Activated CD4-positive, CD25-positive, alpha-beta regulatory T cell treated with anti-CD3 and anti-CD28 coated beads, Interleukin-2, amount 50 U/mL, for 24 hours (primary cell): ENCODE results near the gene PTN.
"Not testable (repeated sequence)": the region's sequence is repeated elsewhere in the genome, so short reads cannot be mapped to it uniquely, and the experiment has no call there.

Experiments
- ATAC-seq, 2 donors: fragments of 150-1000 bp; cut with Tn5 transposase; one replicate each; pipeline ENCODE4 v1.10.0; 2021; ENCODE audit warnings: mild to moderate bottlenecking in 1 of 2, moderate library complexity in 1 of 2

PTN gene

GRCh38 chr7:137324796-137325696 is 18.5 kb downstream of the PTN start:
- no peak for ATAC-seq

- ATAC-seq, result no peak
Observed at GRCh38 chr7:137316648-137317353, 26.7 kb downstream of the PTN start.

- ATAC-seq, result no peak
Observed at GRCh38 chr7:137313201-137313600, 30.3 kb downstream of the PTN start.

GRCh38 chr7:137306748-137307147 is 36.8 kb downstream of the PTN start:
- no peak for ATAC-seq

GRCh38 chr7:137305901-137306621 is 37.5 kb downstream of the PTN start:
- no peak for ATAC-seq

DNA sequence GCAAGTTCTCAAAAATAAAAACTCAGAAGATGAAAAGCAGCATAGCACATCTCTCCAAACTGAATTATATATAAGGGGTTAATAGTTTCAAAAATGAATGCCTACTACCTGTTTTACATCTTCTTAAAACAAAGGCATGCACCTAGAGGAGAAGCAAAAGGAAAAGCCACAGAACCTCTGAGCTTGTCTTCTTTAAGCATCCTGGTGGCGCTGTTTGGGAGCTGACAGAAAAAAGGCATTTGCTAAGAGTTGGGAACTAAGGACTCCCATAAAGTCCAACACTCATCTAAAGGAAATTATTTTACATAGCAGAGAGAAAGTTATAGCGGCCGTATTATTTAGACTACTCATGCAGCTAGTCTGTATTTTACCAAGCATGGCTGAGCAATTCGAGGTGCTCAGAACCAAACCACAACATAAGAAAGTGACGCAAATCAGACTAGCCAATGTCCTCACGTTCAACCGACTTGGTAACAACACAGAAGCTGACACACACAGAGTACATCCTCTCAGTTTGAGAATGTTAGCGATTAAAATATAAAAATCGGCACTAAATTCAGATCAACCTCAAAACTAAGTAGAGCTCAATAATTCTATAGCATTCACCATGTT is 38.8 kb downstream of the PTN start:
- ATAC-seq, result no peak

DNA sequence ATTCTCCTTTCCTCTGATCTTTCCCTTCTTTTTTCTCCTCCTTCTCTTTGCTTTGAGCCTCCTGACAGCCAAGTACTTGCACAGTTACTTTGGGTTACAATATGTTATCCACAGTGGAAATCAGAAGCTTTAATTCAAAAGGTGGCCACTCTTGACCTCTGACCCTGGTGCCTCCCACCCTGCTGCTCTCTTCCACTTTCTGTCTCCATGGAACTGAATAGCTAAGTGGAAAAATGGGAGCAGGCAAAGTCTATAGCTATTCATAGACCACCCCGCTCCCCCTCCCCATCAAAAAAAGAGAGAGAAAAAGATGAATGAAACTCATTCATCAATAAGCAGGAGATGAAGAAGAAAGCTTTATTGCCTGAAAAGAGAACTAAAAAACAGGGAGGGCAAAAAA is 39.4 kb downstream of the PTN start:
- ATAC-seq, result no peak

DNA sequence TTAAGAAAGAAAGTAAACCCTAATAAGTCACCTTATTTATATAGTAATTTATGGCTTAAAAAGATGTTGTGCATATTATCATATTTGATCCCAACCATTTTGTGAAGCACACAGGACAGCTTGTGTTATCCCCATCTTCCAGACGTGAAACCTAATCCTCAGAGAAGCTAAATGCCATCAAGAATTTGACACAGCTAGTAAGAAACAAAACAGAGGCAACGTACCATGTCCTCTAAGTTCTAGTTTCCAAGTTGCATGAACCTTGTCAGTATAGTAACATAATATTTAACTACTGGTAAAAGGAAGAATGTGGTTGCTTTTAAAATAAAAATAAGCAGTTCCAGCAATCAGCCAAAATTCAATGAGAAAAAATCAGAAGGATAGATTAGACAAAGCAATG is 41.5 kb downstream of the PTN start:
- no peak for ATAC-seq

DNA sequence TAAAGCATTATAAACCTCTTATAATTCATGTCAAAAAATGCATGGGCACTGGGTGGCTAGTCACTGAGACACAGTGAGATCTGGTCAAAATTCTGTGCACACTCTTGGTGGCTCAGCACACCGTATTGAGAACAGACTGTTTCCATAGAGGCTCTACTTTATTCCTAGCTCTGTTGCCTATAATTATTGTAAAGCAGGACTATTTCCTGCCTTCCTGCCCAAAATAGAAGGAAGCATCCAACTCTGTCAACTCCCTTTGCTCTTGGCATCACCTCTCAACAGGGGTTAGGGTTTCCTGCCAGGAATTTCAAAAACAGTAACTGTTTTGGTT is 45.1 kb downstream of the PTN start:
- no peak for ATAC-seq

DNA sequence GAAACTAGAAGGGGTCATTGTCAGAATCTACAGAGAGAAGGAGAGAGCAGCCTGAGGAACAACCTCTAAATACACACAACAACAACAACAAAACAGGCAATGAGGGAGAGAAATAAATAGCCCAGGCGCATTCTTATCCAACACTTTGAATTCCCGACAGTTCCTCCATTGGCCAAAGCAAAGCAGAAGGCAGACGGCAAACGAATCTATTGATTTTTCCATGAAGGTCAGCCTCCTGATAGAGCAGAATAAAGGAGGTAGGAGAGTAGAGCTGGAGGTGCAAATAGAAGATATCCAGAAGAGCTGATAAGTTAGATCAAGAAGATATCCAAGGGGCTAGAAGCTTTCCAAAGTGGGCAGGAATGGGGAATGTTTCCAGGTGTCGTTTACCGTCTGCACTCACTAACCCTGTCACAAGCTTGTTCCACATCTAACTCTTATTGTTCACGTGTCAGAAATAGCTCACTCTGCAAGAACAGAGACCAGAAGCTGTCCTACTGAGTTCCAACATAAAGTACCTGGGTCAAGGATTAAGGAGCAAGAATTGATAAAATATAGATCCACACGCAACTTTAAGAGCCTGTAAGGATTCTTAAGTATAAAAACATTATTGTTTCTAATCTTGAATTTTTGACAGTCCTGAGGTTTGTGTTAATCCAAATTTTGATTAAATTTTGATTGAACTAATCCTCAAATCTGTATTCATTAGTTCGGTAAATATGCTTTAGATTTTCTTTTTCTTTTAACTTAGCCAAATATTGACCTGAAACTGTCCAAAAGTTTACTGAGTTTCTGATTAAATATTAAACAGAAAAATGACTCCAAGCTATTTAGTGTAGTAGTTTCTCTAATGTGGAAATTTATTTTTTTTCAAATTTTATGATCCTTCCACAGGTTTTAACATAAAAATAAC is 45.7 kb downstream of the PTN start:
- no peak for ATAC-seq

DNA sequence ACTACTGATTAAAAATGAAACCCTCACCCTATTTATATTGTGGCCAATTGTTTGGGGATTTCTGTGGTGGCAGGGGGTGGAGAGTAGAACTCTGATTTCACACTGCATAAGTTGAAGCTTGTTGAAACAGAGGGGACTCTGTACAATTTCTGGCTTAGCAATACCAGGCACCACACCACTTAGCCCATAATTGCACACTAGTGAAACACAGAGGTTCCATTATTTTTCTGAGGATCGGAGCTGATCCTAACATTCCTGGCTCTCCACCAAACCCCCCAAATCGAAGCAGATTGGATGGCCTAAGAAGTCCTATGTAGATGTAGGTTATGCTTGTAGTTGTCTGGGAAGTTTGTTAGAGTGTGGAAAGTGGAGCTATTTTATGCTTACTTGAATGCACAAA is 47.0 kb downstream of the PTN start:
- no peak for ATAC-seq

DNA sequence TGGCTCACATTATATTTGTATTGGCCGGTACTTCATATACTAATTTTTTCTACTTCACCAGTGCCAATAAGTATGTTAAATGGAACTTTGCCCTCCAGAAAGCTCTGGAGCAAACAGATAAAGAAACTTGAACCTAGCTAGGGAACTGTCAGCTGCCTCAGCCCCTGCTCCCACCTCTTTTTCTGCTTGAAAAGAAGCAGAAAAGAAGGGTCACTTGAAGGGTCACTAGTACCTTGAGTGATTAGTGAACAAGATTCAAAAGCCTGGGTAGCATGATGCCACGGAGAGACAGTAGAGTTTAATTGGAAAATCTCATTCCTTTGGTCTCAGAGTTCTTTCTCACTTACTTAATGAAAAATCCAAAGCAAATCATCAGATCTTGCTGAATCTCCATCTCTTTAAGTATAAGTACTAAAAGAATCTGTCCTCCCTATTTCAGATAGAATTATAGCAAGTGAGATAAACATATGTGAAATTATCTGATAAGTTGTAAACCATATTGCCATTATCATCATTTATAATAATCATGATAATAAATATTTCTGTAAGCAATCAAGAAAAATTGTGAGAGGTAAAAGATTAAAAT is 47.7 kb downstream of the PTN start:
- ATAC-seq, result no peak

- no peak for ATAC-seq
Observed at GRCh38 chr7:137289101-137289500, 54.4 kb downstream of the PTN start.

DNA sequence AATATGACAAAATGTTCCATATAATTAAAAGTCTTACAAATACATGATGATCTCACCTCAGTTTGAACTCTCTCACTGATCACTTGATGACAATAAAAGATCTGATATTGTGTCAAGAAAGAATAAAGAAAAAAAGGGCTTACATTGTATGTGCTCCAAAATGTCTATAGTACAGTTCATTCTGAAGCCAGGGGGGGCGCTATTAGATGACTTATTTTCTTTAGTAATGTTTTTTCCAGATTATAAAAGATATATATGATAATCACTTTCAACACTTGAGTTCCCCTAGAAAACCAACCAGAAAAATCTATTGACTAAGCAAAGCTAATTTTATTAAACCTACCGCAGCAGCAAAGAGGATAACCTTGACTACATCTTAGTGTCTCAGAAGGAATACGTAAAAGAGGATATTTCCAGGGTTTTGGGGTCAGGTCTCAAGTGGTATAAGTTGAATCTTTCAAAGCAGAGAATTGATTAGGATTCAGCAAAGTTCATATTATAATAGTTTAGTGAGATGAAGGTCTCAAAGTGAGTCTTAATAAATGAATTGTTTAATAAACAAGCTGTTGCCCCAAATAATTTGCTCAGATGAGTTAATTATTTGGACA is 55.8 kb downstream of the PTN start:
- ATAC-seq, result no peak

- no peak for ATAC-seq
Observed at GRCh38 chr7:137283153-137283552, 60.4 kb downstream of the PTN start.

- ATAC-seq, result no peak
Observed at GRCh38 chr7:137282043-137282442, 61.5 kb downstream of the PTN start.

- ATAC-seq, result no peak
Observed at GRCh38 chr7:137276189-137276588, 67.3 kb downstream of the PTN start.

DNA sequence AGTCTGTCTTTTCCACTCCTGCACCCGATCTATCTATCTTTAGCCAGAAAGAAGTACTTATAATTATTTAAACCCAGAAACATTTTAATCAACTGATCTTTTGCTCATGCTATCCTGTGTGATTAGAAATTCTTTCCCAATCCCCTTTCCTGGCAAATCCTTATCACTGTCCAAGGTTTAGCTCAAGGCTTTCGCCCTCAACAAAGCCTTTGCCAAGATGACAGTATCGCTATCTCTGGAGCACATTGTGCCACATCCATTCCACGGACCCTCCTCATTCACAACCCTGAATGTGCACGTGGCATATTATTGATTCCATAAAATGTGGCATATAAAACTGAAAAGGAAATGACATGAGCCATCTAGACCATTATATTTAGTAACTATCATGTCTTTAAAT is 71.3 kb downstream of the PTN start:
- ATAC-seq, result no peak

- no peak for ATAC-seq
Observed at GRCh38 chr7:137269240-137269639, 74.3 kb downstream of the PTN start.

DNA sequence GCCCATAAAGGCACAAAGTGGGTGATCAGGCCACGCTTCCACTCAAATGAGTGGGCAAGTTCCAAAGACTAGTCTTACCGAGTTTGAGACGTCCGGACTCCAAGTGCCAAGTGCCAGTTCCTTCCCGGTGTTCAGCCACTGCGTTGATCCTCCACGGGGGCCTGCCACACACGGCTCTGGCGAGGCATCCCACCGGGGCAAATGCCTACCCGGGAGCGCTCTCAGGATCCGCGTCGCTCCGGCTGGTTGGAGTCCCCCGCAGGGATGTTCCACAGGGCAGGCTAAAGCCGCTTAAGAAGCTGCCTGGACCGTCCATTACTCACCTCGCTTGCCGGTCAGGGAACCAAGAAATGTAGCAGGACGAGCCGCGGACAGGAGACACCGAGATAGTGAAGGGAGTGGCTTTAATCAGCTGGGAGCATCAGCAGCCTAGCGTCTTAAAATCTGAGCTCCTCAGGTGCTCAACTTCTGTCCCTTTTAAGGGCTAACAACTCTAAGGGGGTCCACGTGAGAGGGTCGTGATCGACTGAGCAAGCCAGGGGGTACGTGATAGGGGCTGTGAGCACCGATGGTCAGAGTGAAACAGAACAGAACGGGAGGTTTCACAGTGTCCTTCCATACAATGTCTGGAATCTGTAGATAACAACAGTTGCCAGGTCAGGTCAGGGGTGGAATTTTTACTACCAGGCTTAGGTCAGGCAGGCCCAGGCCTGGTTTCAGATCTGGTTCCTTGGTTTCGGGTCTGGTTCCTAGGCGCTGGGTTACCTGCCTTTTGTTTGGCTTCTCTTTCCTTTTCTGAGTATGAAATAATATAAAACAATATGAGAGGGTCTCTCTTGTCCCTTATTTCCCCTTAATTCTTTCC is 75.3 kb downstream of the PTN start:
- not testable (repeated sequence) for ATAC-seq
